SK-N-MC (cell line): ENCODE data around the gene ACOT13.

Experiments used
- EZH2 ChIP-seq: fragments of 200-600 bp; sonication (generic); IDR thresholded peaks from one replicate; pipeline ENCODE4 v1.6.1; 2017; ENCODE audit warnings: antibody characterized with exemption
- POLR2AphosphoS5 ChIP-seq: IDR thresholded peaks from 2 replicates; pipeline ENCODE4 v1.6.1; 2012; ENCODE audit warnings: mild to moderate bottlenecking, low read depth, low read length, borderline replicate concordance

GRCh38 chr6:24636681-24637080, 30.2 kb upstream of the ACOT13 start:
- TF ChIP-seq POLR2AphosphoS5 = no peak
- TF ChIP-seq EZH2 = no peak
